Measurements from ENCODE around the gene PLA2G4C.

DNA sequence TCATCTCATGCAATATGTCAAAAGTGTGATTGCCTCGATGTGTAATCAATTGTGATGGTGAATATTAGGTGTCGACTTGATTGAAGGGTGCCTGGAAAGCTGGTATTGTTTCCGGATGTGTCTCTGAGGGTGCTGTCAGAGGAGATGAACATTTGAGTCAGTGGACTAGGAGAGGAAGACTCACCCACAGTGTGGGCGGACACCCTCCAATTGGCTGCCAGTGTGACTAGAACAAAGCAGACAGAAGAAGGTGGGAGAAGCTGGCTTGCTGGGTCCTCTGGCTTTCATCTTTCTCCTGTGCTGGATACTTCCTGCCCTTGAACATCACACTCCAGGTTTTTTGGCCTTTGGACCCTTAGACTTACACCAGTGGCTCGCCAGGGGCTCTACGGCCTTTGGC is 51.3 kb downstream of the PLA2G4C start:
- TF ChIP-seq, protein P1, sequence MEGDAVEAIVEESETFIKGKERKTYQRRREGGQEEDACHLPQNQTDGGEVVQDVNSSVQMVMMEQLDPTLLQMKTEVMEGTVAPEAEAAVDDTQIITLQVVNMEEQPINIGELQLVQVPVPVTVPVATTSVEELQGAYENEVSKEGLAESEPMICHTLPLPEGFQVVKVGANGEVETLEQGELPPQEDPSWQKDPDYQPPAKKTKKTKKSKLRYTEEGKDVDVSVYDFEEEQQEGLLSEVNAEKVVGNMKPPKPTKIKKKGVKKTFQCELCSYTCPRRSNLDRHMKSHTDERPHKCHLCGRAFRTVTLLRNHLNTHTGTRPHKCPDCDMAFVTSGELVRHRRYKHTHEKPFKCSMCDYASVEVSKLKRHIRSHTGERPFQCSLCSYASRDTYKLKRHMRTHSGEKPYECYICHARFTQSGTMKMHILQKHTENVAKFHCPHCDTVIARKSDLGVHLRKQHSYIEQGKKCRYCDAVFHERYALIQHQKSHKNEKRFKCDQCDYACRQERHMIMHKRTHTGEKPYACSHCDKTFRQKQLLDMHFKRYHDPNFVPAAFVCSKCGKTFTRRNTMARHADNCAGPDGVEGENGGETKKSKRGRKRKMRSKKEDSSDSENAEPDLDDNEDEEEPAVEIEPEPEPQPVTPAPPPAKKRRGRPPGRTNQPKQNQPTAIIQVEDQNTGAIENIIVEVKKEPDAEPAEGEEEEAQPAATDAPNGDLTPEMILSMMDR (IDR thresholded peaks at IDR 0.05), result no peak
- no peak for TF ChIP-seq EP300 (IDR thresholded peaks at IDR 0.05)
